NCI-H1105 (cell line): Measurements from ENCODE around the gene MAGEA2.
"Not testable (repeated sequence)": the region's sequence is repeated elsewhere in the genome, so short reads cannot be mapped to it uniquely, and the experiment has no call there.

ENCODE experiments used
- DNase-seq: peaks from one replicate; lab custom pipeline; 2025; lab: John Stamatoyannopoulos, UW

Gene MAGEA2

GRCh38 chrX:152709173-152709572 lies 44.5 kb downstream of the MAGEA2 start, which contains the start of gene CSAG2:
TSS of gene CSAG2 (minus strand) at chrX:152709273. CDS start at chrX:152709112, 161 bp downstream.
- not testable (repeated sequence) for DNase-seq

GRCh38 chrX:152706500-152706899 lies 47.1 kb downstream of the MAGEA2 start:
- not testable (repeated sequence) for DNase-seq

GRCh38 chrX:152700390-152700789 lies 53.3 kb downstream of the MAGEA2 start:
- not testable (repeated sequence) for DNase-seq
